ENCODE results near the gene MRFAP1L1.

DNA sequence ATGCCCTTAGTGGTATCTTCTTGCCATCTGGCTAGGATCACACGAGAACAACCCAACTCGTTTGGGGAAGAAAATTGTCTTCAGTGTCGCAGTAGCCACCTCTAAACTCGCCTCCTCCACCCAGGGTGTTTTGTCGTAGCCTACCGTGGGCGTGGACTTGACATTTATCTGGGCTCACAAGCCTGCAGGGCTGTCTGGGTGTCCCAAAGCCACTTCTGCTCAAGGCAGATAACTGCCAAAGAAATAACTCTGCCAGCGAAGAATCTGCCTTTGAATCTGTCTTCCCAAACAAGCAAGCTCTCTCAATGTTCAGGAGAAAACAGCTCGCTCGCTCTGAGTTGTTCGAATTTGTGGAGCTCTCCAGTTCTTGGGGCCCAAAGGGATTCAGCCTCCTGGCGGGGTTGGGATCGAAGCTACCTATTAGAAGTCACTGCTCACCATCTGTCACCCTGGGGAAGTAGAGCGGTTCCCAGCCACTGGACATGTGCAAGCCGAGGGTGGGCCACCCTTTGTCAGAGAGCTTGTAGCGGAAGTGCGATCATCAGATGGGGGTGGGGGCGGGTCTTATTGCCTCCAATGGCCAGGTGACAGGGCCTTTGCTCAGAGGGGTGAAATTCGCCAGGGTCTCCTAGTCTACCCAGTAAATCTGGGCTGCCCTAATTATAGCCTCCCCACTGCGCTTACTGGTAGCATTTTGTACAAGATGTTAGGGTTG is 21.1 kb upstream of the MRFAP1L1 start:
- TF ChIP-seq, protein P1, sequence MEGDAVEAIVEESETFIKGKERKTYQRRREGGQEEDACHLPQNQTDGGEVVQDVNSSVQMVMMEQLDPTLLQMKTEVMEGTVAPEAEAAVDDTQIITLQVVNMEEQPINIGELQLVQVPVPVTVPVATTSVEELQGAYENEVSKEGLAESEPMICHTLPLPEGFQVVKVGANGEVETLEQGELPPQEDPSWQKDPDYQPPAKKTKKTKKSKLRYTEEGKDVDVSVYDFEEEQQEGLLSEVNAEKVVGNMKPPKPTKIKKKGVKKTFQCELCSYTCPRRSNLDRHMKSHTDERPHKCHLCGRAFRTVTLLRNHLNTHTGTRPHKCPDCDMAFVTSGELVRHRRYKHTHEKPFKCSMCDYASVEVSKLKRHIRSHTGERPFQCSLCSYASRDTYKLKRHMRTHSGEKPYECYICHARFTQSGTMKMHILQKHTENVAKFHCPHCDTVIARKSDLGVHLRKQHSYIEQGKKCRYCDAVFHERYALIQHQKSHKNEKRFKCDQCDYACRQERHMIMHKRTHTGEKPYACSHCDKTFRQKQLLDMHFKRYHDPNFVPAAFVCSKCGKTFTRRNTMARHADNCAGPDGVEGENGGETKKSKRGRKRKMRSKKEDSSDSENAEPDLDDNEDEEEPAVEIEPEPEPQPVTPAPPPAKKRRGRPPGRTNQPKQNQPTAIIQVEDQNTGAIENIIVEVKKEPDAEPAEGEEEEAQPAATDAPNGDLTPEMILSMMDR (IDR thresholded peaks at IDR 0.05; ENCODE audit: insufficient read depth, low read depth, low read length): no peak
- TF ChIP-seq EZH2 (IDR thresholded peaks at IDR 0.05; ENCODE audit: insufficient read depth, low read length): no peak

All from astrocyte (in vitro differentiated cells and primary cell).